Stimulated activated naive CD4-positive, alpha-beta T cell treated with Interleukin-2 at 50 U/mL for 16 hours (primary cell): ENCODE results near the gene DLGAP1.

Experiments
- DNase-seq: peaks from one replicate; lab custom pipeline; 2025; lab: John Stamatoyannopoulos, UW

Gene DLGAP1

DNA sequence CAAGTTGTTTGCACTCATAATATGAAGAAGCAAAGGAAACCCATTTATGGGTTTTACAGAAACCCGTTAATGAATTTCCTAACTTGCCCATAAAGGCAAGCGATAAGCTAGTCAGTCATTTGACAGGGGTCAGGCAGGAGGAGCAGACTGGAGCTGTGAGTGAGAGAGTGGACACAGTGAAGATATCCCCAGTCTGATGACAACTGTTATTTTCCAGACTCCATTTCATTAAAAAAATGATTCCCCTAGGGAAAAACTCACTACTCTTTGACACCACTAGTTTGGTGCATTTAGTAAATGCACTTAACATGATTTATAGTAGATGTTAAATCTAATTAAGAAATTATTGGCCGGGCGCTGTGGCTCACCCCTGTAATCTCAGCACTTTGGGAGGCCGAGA lies 924.3 kb downstream of the DLGAP1 start:
- DNase-seq: no peak

DNA sequence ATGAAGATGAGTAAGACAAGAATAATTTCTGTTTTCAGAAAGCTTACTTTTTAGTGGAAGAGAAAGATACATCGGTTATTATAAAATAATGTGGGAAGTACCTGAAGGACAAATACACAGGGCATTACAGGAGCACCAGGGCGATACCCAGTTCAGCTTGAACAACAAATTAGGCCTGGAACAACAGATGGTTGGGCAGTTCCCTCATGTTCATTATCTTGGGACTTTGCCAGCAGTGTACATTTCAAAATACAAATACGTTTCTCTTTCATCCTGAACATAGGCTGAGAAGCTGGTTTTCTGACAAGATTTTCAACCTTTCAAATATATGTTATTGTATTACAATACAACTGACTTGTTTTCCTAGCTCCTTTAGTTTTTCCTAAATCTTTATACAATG lies 925.5 kb downstream of the DLGAP1 start:
- DNase-seq: no peak

DNA sequence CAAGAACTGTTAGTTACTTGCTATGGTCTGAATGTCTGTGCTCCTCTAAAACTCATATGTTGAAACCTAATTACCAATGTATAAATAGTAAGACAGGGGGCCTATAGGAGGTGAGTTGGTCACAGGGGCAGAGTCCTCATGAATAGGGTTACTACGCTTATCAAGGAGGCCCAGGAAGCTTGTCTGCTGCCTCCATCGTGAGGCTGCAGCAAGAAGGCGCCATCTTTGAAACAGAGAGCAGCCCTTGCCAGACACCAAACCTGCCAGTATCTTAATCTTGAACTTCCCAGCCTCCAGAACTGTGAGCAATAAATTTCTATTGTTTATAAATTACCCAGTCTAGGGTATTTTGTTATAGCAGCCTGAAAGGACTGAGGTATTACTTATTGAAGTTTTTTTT lies 926.0 kb downstream of the DLGAP1 start:
- no peak for DNase-seq

DNA sequence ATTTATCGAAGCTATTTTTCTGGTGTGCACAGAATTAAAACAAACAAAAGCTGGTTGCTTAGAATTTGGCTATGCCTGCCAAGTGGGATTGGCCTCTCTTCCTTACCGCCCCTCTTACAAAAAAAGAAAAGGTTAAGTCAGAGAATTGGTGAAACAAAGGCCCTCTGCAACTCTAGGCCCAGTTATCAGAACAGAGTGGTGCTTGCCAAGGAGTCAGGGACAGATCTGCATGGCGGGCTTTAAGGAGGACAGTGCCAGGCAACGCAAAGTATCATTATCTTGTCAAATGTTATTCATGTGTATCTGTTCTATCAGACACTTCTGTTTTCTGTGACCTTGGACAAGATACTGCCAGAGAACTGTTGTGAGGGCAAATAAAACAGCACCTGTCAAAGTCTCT lies 926.9 kb downstream of the DLGAP1 start:
- no peak for DNase-seq

DNA sequence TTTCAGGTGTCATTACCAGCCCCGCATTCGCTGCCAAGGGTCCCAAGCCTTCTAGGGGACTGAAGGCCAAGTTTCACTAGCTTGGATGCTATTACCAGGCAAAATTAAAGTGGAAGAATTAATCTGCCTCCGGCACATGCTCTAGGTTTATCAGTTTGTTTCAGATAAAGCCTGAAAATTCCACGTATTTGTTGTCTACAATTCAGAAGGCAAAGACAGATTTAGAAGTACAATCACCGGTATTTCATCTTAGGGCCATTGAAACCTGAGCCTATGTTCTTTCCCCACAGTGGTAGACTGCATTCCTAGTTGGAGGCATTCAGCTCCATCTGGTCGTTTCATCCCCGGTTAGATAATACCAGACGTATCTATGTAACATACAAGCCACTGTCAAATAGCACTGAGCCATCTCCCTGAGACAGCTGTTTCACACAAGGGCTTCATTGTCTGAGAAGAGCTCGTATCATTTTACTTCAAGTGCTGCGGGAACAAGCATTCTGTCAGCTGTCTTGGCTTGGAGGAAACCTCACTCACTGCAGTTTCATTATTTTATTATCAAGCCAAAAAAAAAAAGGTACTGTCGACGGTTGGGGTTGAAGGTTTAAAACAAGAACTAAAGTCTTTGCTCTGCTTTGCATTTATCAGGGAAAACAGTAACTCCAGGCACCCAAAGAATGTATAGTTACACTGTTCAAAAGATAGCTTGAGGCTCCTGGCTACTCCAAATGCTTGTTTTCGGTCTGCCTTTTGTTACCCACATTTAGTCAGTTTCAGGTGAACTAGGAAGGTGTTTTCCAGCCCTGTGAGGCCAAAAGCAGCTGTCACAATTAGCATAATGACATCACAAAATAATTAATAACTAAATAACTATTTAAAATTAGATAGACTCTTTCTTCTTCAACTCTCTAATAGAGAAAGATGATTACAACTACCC lies 928.4 kb downstream of the DLGAP1 start:
- no peak for DNase-seq

DNA sequence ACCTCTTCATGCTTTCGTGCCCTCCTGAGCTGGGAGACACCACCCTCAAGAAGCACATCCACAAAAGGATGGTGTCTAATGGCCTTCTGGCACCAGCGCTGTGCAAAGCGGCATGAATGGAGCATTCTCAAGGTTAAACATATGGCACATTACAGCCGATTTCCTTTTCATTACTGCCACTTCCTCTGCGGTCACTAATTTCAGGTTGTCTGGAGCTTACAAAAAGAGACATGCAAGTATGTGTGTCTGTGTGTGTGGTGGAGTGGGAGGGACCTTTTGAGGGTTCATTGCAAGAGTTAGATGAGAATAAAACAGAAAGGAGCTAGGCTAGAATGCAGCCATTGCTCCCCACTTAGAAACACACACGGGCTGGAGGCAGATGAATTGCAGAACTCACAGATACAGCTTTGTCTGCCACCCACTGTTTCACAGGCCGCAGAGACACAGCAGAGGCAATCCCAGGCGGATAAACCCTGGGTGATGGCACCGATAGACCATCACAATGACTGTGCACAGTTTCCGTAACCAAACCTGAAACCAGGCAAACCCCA lies 929.2 kb downstream of the DLGAP1 start:
- peak; percentile 41 for DNase-seq

DNA sequence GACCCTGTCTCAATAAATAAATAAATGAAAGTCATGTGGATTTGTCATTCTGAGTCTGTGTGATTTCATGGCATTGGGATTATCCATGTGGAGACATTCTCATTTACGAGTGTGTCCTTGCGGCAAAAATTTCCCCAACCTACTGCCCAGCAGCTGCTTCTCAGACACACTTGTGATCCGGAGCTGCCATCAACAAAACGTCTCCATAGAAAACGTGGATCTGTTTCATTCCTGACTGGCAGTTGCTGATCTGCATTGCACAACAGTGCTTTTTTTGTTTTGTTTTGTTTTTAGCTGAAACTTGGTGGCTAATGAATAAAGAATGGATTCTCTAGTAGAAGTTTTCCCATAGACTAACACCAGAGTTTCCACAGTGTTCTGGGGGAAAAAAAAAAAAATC lies 930.4 kb downstream of the DLGAP1 start:
- no peak for DNase-seq

DNA sequence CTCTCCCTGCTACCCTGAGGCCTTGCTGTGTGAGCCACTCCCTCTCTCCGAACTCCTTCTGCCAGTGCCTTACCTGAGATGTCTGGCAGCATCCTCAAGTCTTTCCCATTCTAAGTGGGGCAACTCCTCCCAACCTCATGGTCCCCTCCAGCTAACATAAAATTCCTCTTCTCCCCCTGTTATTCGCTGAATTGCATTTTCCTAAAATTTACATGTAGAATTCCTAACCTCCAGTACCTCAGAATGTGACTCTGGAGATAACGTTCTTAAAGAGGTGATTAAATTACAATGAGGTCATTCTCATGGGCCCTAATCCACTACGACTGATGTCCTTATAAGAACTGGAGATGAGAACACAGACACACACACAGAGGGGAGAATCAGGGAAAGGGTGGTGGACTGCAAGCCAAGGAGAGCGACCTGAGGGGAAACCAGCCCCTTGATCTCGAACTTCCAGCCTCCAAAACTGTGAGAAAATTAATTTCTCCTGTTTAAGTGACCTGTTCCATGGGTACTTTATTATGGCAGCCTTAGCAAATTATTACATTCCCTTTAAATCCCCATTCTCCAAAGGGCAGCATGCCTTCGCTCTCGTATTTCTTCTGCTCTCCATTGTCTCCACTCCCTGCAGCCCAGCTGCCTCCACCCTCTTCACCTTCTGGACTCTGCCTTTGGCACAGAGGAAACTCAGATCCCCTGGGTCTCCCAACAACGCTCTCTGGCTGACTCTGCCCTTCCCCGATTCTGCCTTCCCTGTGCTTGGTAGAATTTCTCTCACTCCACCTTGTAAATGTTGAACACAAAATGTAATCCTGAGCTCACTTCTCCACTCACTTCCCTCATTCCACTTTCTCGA lies 934.6 kb downstream of the DLGAP1 start:
- DNase-seq: no peak

DNA sequence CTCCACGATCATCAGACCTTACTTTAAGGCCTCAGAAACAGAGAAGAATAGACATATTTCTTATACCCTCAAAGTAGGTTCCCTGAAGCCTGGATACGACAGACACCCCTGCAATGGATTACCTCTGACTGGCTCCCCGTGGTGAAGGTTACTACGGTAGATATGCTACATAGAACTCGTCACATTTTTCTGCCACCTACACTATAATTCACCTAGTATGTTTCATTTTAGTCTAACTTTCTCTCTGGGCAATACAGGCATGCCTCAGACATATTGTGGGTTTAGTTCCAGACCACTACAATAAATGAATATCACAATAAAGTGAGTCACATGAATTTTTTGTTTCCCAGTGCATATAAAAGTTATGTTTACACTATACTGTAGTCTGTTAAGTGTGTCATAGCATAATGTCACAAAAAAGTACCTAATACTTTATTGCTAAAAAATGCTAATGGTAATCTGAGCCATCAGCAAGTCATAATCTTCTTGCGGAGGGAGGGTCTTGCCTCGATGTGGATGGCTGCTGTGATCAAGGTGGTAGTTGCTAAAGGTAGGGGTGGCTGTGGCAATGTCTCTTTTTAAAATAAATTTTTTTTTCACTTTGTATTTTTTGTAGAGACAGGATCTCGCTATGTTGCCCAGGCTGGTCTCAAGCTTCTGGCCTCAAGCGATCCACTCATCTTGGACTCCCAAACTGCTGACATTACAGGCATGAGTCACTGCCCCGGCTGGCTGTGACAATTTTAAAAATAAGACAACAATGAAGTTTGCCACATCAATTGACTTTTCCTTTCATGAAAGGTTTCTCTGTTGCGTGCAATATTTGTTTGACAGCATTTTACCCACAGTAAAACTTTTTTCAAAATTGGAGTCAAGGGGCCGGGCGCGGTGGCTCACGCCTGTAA lies 940.5 kb downstream of the DLGAP1 start:
- DNase-seq: no peak

DNA sequence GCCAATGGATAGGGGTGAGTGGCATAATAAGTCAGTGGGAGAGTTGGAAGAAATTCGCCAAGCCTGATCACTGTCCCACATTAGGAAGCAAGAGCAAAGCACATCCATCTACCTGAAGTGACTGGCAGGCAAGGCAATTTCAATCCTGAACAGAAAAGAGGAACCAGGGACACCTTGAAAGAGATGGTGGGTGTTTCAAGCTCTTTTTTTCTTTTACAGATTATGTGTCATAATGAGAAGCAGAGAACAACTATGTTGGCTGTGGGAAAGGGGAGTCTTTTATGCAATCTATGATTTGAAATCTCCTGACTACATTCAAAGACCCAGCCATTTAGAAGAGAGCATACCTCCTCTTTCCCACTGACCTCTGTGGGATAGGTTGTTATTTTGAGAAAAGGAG lies 941.6 kb downstream of the DLGAP1 start:
- no peak for DNase-seq

DNA sequence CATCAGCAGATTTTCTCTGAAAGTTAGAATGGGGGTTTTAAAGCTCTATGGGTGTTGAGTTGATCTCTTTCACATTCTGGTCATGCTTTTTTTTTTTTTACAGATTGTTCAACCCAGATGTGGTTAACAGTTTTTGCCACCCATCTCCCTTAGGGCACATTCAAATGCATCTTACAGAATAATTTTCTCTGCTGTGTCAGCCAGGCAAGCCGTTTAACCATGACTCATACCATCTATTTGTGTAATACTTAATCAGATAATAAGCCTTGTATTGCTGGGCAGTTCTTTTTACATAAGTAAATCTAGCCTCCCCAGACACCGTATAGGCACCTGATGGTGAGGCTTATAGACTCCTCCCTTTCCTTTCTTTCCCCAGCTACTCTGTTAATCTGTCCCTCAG lies 943.1 kb downstream of the DLGAP1 start:
- peak; percentile 1 for DNase-seq

DNA sequence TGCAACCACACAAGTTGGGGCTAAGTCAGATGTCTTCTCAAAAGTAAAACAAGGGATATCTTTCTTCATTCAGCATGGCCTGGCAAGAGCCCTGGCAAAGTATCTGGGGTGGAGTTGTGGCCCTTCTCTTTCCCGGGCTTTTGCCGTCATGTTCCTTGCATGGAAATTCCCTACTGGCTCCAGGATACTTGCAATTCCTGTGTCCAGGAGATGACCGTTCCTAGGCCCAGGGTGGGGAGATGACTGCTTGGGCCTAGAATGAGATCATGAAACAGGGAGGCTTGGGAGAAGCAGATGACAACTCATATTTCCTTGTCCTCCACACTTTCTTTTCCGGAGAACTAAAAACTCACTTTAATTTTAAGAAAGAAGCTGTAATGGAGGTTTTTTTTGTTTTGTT lies 944.2 kb downstream of the DLGAP1 start:
- no peak for DNase-seq

DNA sequence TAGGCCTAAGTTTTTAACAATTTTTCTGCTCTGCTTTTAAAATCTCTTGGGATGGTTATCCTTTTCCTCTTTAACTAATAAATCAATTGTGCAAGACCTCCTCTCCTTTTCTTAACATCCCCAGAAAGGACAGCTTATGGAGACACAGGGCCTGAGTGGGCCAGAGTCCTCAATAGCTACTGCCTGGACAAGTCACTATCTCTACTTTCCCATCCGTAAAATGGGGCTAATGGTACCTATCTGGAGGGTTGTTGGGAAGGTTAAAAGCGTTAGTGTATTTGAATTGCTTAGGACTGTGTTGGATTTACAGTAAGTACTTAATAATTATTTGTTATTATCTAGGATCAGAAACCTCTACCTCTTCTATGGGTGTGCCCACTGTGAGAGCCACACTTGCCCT lies 945.1 kb downstream of the DLGAP1 start:
- DNase-seq: no peak

DNA sequence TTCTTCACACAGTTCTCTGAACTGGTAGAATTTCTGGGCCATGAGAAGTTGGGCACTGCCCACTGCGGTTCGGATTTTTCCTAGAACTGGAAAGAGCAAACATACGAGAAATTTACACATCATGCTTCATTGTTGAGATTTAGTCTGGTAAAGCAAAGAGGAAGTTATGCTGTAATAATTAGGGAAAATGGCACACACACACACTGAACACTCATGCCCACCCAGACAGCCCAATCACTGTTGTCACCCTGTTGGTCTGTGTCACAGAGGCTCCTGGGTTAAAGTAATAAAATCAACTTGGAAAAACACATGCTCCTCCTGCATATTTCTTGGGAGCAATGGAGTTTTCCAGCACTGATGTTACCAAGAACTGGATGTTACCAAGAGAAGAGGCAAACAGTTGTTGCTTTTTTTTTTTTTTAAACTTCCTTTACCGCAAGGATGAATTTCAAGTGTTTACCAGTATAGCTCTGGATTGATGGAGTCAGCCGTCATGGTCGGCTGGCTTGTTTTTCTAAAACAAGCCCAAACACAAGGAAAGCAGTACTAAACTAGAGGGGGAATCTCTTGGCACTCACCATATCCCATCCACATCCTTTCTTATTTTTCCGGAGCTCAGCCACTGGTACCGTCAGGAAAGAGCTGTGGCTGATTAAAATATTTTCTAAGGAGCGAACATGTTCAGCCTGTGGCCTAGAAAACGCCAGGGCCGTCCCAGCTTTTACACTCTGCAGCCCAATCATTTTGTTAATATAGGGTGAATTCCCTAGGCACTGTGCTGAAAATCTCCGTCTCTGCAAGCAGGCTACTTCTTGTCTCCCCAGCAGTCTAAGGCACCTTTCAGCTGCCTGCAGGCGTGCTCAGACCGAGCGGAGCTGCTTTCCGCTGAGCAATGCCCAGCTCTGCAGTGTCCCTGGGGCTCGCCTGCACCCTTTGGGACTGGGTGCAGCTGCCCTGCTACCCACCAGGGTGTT lies 946.2 kb downstream of the DLGAP1 start:
- no peak for DNase-seq

DNA sequence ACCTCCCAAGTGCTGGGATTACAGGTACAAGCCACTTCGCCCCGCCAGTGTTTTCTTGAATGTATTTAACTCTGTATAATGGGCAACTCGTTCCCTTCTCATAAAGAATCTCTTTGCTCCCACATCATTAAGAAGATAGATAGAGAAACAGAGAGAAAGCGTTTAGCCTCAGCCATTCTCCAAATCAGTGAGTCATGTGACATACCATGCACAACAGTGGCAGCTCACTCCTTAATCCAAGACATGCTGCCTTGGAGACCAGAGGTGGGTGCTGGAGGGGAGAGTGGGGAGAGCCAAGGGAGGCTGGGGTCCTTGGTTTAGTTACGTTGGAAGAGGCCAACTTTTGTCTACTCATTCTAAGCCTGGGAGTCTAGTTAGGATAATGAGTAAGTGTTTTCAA lies 950.5 kb downstream of the DLGAP1 start:
- no peak for DNase-seq

DNA sequence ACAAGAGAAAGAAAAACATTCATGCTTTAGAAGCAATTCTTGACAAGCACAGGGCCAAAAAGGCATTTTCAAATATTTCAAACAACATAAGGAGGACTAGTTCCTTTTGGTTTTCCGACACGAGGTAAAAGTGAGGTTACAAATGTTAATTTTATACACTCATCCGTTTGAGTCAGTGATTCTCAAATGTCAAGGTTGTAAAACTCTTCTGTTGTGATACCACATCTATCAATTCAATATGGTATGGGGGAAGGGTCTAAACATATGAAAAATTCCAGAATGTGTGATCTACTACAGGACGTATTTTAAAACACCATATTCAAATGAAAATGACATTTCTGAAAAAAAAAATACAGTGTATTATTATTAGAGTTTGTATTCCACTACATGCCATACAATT lies 952.5 kb downstream of the DLGAP1 start:
- DNase-seq: no peak

DNA sequence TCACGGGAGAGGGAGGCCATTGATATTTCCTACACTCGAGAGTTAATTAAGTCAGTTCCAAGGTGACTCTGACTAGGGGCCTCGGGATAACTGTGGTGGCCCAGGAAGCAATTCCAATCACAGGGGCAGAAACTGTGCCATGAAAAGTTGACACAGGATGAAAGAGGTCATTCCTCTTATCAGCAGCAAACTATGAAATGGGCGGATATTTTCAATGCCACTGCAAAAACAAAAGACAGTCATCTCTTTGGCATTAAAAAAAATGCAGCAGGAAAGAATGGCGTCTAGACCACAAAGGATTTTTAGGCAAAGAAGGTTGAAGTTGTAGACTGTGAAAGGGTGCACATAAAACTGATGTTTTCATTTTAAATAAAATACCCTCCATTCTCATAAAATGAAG lies 955.1 kb downstream of the DLGAP1 start:
- no peak for DNase-seq

DNA sequence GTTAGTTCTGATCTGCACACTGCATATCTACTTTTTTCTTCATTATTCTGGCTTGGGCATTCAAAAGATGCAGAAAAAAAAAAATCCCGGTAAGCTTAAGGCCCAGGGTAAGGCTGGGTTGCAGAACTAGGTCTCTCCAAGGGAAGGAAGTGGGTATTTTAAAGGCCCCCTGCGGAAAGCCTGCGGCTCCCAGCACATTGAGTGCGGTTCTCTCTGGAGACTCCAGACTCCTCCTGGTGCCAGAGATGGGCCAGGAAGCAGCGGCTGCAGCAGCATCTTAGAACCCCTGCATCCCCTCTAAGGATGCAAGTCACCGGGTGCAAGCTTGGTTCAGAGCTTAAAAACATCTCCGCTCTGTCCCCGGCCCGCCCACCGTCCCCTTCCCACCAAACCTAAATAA lies 955.6 kb downstream of the DLGAP1 start:
- DNase-seq: no peak

DNA sequence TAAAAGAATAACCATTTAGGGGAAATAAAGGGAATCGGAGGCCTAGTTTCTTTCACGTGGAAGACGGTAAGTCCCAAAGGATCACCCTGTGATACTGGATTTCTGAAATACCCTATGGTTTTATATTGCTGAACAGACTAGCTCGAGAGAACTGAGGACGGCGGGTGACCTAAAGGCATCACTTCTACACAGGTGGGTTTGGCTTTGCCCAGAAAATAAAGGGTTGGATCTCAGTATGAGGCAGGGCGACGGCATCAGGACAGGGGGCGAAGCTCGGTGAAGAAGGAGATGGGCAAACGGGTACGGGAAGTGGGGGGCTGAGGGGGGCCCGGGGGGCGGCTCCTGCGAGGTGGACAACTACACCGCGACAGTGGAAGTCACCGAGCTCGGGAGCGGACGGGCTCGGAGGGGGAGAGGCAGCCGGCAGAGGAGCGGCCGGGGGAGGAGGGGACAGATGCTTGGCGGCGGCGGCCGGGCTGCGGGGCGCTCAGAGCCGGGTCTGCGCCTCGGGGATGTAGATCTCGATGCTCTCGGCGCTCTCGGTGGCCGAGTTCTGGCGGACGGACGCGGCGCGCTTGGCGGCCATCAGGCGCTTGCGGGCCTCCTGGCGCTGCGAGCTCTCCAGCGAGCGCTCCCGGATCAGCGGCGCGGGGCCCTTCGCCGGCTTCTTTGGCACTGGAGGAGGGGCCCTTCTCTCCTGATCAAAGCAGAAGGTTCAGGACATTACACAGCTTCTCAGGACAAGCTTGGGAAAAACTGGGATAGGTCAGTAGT lies 956.2 kb downstream of the DLGAP1 start:
- no peak for DNase-seq
